ENCODE results near the gene HIVEP3.
A peak's percentile ranks its signal among the peaks of the same experiment; 100 is the strongest.

HIVEP3 gene

GRCh38 chr1:41480204-41481108, 438.3 kb downstream of the HIVEP3 start:
- Histone ChIP-seq H3K9me3 (ENCODE audit: low read length) (no peaks in the 10 kb centered on the region), H3K9ac (ENCODE audit: low read length) (no peak overlapping the region), H3K4me3 (ENCODE audit: low read depth in 1 of 2, low read length in 2 of 2) (no peak overlapping the region), H3K4me1 (ENCODE audit: insufficient read depth, low read length) (peaks cover 57% of the 10 kb centered on the region), H3K27ac (ENCODE audit: low read depth, low read length) (peak overlapping the region; percentile 53), H3K36me3 (ENCODE audit: insufficient read depth, low read length) (no peaks in the 10 kb centered on the region), H3K27me3 (ENCODE audit: control insufficient read depth in 1 of 2, insufficient read depth in 2 of 2, low read length in 2 of 2) (no peaks in the 10 kb centered on the region)

GRCh38 chr1:41479808-41480160, 438.9 kb downstream of the HIVEP3 start:
- Histone ChIP-seq H3K9ac (ENCODE audit: low read length) (no peak overlapping the region), H3K4me1 (ENCODE audit: insufficient read depth, low read length) (peaks cover 57% of the 10 kb centered on the region), H3K27me3 (ENCODE audit: control insufficient read depth in 1 of 2, insufficient read depth in 2 of 2, low read length in 2 of 2) (no peaks in the 10 kb centered on the region), H3K4me3 (ENCODE audit: low read depth in 1 of 2, low read length in 2 of 2) (no peak overlapping the region), H3K9me3 (ENCODE audit: low read length) (no peaks in the 10 kb centered on the region), H3K36me3 (ENCODE audit: insufficient read depth, low read length) (no peaks in the 10 kb centered on the region), H3K27ac (ENCODE audit: low read depth, low read length) (peak overlapping the region; percentile 53)

- H3K4me3 ChIP-seq (ENCODE audit: low read depth in 1 of 2, low read length in 2 of 2), result no peak overlapping the region
- no peaks in the 10 kb centered on the region for H3K36me3 ChIP-seq (ENCODE audit: insufficient read depth, low read length)
- H3K27me3 ChIP-seq (ENCODE audit: control insufficient read depth in 1 of 2, insufficient read depth in 2 of 2, low read length in 2 of 2), result no peaks in the 10 kb centered on the region
- peak overlapping the region; percentile 53 for H3K27ac ChIP-seq (ENCODE audit: low read depth, low read length)
- H3K9me3 ChIP-seq (ENCODE audit: low read length), result no peaks in the 10 kb centered on the region
- H3K9ac ChIP-seq (ENCODE audit: low read length), result no peak overlapping the region
- peaks cover 57% of the 10 kb centered on the region for H3K4me1 ChIP-seq (ENCODE audit: insufficient read depth, low read length)
Observed at GRCh38 chr1:41479000-41479807, 439.5 kb downstream of the HIVEP3 start.

GRCh38 chr1:41478118-41478748, 440.5 kb downstream of the HIVEP3 start:
- H3K9ac ChIP-seq (ENCODE audit: low read length), result no peak overlapping the region
- no peak overlapping the region for H3K4me3 ChIP-seq (ENCODE audit: low read depth in 1 of 2, low read length in 2 of 2)
- no peaks in the 10 kb centered on the region for H3K9me3 ChIP-seq (ENCODE audit: low read length)
- H3K4me1 ChIP-seq (ENCODE audit: insufficient read depth, low read length), result peaks cover 57% of the 10 kb centered on the region
- H3K27me3 ChIP-seq (ENCODE audit: control insufficient read depth in 1 of 2, insufficient read depth in 2 of 2, low read length in 2 of 2), result no peaks in the 10 kb centered on the region
- H3K27ac ChIP-seq (ENCODE audit: low read depth, low read length), result no peak overlapping the region
- no peaks in the 10 kb centered on the region for H3K36me3 ChIP-seq (ENCODE audit: insufficient read depth, low read length)

GRCh38 chr1:41476807-41477361, 441.8 kb downstream of the HIVEP3 start:
- H3K27me3 ChIP-seq (ENCODE audit: control insufficient read depth in 1 of 2, insufficient read depth in 2 of 2, low read length in 2 of 2), result no peaks in the 10 kb centered on the region
- H3K4me1 ChIP-seq (ENCODE audit: insufficient read depth, low read length), result peaks cover 44% of the 10 kb centered on the region
- no peak overlapping the region for H3K4me3 ChIP-seq (ENCODE audit: low read depth in 1 of 2, low read length in 2 of 2)
- H3K9ac ChIP-seq (ENCODE audit: low read length), result no peak overlapping the region
- no peak overlapping the region for H3K27ac ChIP-seq (ENCODE audit: low read depth, low read length)
- H3K9me3 ChIP-seq (ENCODE audit: low read length), result no peaks in the 10 kb centered on the region
- H3K36me3 ChIP-seq (ENCODE audit: insufficient read depth, low read length), result no peaks in the 10 kb centered on the region

- peak overlapping the region; percentile 40 for H3K27ac ChIP-seq (ENCODE audit: low read depth, low read length)
- H3K36me3 ChIP-seq (ENCODE audit: insufficient read depth, low read length), result no peaks in the 10 kb centered on the region
- H3K4me3 ChIP-seq (ENCODE audit: low read depth in 1 of 2, low read length in 2 of 2), result no peak overlapping the region
- no peak overlapping the region for H3K9ac ChIP-seq (ENCODE audit: low read length)
- peaks cover 44% of the 10 kb centered on the region for H3K4me1 ChIP-seq (ENCODE audit: insufficient read depth, low read length)
- H3K9me3 ChIP-seq (ENCODE audit: low read length), result no peaks in the 10 kb centered on the region
- no peaks in the 10 kb centered on the region for H3K27me3 ChIP-seq (ENCODE audit: control insufficient read depth in 1 of 2, insufficient read depth in 2 of 2, low read length in 2 of 2)
Observed at GRCh38 chr1:41475859-41476567, 442.7 kb downstream of the HIVEP3 start.

GRCh38 chr1:41475346-41475745, 443.4 kb downstream of the HIVEP3 start:
- no peaks in the 10 kb centered on the region for H3K9me3 ChIP-seq (ENCODE audit: low read length)
- no peak overlapping the region for H3K4me3 ChIP-seq (ENCODE audit: low read depth in 1 of 2, low read length in 2 of 2)
- H3K27me3 ChIP-seq (ENCODE audit: control insufficient read depth in 1 of 2, insufficient read depth in 2 of 2, low read length in 2 of 2), result no peaks in the 10 kb centered on the region
- H3K9ac ChIP-seq (ENCODE audit: low read length), result no peak overlapping the region
- peaks cover 44% of the 10 kb centered on the region for H3K4me1 ChIP-seq (ENCODE audit: insufficient read depth, low read length)
- no peaks in the 10 kb centered on the region for H3K36me3 ChIP-seq (ENCODE audit: insufficient read depth, low read length)
- H3K27ac ChIP-seq (ENCODE audit: low read depth, low read length), result peak overlapping the region; percentile 95

GRCh38 chr1:41474490-41475271, 444.0 kb downstream of the HIVEP3 start:
- no peaks in the 10 kb centered on the region for H3K27me3 ChIP-seq (ENCODE audit: control insufficient read depth in 1 of 2, insufficient read depth in 2 of 2, low read length in 2 of 2)
- H3K27ac ChIP-seq (ENCODE audit: low read depth, low read length), result peak overlapping the region; percentile 95
- peak overlapping the region; percentile 28 for H3K9ac ChIP-seq (ENCODE audit: low read length)
- H3K4me3 ChIP-seq (ENCODE audit: low read depth in 1 of 2, low read length in 2 of 2), result no peak overlapping the region
- no peaks in the 10 kb centered on the region for H3K9me3 ChIP-seq (ENCODE audit: low read length)
- no peaks in the 10 kb centered on the region for H3K36me3 ChIP-seq (ENCODE audit: insufficient read depth, low read length)
- peaks cover 44% of the 10 kb centered on the region for H3K4me1 ChIP-seq (ENCODE audit: insufficient read depth, low read length)

- peaks cover 37% of the 10 kb centered on the region for H3K4me1 ChIP-seq (ENCODE audit: insufficient read depth, low read length)
- H3K27me3 ChIP-seq (ENCODE audit: control insufficient read depth in 1 of 2, insufficient read depth in 2 of 2, low read length in 2 of 2), result no peaks in the 10 kb centered on the region
Observed at GRCh38 chr1:41473738-41474362, 444.9 kb downstream of the HIVEP3 start.

GRCh38 chr1:41471658-41472057, 447.1 kb downstream of the HIVEP3 start:
- Histone ChIP-seq H3K27ac (ENCODE audit: low read depth, low read length) (no peak overlapping the region), H3K9ac (ENCODE audit: low read length) (no peak overlapping the region), H3K4me3 (ENCODE audit: low read depth in 1 of 2, low read length in 2 of 2) (no peak overlapping the region), H3K27me3 (ENCODE audit: control insufficient read depth in 1 of 2, insufficient read depth in 2 of 2, low read length in 2 of 2) (no peaks in the 10 kb centered on the region), H3K4me1 (ENCODE audit: insufficient read depth, low read length) (peaks cover 29% of the 10 kb centered on the region), H3K9me3 (ENCODE audit: low read length) (no peaks in the 10 kb centered on the region), H3K36me3 (ENCODE audit: insufficient read depth, low read length) (no peaks in the 10 kb centered on the region)

More at GRCh38 chr1:41473738-41474362, 444.9 kb downstream of the HIVEP3 start:
- Histone ChIP-seq H3K27ac (ENCODE audit: low read depth, low read length) (peak overlapping the region; percentile 95), H3K9me3 (ENCODE audit: low read length) (no peaks in the 10 kb centered on the region), H3K9ac (ENCODE audit: low read length) (peak overlapping the region; percentile 28), H3K4me3 (ENCODE audit: low read depth in 1 of 2, low read length in 2 of 2) (no peak overlapping the region), H3K36me3 (ENCODE audit: insufficient read depth, low read length) (no peaks in the 10 kb centered on the region)
